T-helper 2 cell treated with Interferon-gamma antibody and Interleukin-4, amounts not matched to agents 100 ng/mL and 5 ng/mL, for 36 hours (primary cell): ENCODE measurements around the gene HOXA9. TPM values are rescaled to one million over a fixed set of nuclear protein-coding genes. Genes with fewer than 3 reads are reported as not detected.

Experiments
- intact Hi-C: fragments of 100-400 bp; cut with micrococcal nuclease; formaldehyde crosslinking; loops from one replicate; pipeline ENCODE4 v1.15.1; 2023
- total RNA-seq: library from RNA; stranded (reverse); gene quantifications from 2 replicates; pipeline ENCODE4 v1.2.3, GENCODE V29; 2022

HOXA9 gene
- total RNA-seq, 1 donor from 2014 or later: not detected

DNA sequence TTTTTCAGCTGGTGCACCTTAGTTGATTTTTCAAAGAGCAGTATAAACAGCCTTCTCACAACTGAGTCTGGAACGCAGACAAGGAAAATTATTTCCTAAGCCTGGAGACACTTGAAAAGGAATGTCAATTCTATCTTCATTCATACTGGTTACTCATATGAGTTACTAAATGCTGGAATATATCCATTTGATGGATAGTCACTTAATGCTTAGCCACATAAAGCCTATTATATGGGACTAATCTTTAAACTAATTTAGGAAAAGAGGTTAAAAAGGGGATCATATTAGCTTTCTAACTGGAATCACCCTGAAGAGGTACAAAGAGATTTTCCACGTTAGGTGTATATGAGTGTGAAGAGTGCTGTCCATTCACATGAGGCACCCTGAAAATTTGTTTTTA, 33.1 kb downstream of the HOXA9 start:
- intact Hi-C loops: no loop called here

DNA sequence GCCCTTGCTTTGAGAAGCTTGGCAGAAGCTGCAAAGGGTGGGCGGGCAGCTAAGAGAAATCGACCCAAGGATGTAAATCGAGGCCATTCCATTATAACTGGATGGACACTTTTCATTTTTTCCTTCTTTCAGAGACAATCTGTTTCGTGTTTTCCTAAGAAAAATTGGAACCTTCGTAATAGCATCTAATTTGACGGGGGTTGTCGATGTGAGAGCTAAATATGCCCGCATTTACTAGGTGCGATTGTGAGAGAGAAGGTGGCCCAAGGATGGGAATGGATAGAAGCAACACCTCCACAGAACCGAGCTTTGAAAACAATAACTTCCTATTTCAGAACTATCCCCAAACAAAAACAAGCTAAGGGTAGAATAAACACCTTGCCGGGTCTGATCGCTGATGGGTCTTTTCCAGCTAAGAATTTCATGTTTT, 33.9 kb downstream of the HOXA9 start:
- intact Hi-C loops: loop anchor here (1.0 kb wide), 1 partner anchor 35 kb away; no protein-coding TSS in a partner anchor

DNA sequence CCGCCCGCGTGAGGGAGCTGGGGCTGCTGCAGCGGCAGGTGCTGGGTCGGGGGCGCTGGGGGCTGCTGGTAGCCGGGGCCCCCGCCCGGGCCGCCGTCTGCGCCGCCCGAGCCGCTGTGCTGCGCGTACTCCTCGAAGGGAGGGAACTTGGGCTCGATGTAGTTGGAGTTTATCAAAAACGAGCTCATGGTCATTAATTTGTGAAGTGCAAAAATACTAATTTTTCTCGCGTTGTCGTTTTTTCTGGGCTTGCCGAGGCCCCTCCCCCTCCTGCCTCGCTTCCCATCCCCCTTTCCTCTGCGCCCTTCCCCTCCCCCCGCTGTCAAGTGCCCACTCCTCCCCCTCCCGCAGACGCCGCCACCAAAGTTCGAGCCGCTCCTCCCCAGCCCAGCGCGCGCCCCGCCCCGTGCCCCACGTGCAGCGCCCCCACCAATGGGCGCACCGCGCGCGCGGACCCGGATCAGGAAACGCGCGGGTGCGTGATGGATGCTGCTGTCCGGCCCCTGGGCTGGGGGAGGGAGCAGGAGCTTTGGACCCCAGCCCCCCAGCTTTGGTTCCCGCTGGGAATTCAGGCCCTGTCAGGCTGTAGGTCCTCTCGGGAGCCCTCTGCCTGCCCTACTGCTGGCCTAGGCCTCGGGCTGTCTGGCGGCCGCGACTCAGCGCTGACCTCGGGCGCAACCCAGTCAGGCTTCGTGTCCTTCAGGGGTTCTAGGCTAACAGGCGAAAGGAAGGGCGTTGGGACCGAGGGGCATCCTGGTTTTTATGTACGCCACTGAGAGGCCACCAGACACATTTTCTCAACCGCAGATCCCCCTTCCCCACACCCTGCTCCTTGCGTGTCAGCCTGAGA, 34.6 kb downstream of the HOXA9 start, which contains the start of gene HOXA4:
HOXA4 (minus strand) TSS at position 218 of the 850 bp plus-strand sequence; CDS start at position 194, 24 bp downstream.
- intact Hi-C loops: loop anchor here (1.0 kb wide), 1 partner anchor 34 kb away; no protein-coding TSS in a partner anchor

DNA sequence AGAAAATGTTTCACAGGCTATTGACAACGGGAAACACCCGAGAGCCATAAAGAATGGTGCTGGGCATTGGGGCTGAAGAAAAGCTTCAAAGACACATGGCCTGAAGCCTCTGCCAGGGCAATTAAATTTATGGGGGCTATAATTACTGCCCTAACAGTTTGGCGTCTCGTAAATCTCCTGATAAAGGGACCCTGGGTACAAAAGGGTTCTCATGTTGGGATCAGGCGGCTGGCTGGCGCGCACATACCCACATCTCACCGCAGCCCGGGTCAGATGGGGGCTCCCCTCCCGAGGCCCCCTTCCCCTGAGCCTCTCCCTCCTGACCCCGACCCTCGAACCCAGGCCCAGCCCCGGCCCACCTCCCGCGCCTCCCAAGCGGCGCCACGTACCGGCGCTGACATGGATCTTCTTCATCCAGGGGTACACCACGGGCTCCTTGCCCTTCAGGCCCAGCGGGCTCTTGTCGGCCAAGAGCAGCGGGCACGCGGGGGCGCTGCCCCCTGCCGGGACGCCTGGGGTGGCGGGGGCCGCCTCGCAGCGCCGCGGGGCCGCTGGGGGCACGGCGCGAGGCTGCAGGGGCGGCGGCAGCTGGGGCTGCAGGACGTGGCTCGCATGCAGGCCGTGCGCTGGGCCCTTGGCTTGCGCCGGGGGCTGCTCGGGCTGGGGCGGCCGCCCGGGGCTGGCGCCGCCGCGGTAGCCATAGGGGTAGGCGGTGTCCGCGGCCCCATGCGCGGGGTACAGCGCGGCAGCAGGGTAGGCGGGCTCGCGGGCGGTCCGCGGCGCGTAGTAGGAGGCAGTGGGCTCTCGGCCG, 35.4 kb downstream of the HOXA9 start:
- intact Hi-C loops: no loop called here

DNA sequence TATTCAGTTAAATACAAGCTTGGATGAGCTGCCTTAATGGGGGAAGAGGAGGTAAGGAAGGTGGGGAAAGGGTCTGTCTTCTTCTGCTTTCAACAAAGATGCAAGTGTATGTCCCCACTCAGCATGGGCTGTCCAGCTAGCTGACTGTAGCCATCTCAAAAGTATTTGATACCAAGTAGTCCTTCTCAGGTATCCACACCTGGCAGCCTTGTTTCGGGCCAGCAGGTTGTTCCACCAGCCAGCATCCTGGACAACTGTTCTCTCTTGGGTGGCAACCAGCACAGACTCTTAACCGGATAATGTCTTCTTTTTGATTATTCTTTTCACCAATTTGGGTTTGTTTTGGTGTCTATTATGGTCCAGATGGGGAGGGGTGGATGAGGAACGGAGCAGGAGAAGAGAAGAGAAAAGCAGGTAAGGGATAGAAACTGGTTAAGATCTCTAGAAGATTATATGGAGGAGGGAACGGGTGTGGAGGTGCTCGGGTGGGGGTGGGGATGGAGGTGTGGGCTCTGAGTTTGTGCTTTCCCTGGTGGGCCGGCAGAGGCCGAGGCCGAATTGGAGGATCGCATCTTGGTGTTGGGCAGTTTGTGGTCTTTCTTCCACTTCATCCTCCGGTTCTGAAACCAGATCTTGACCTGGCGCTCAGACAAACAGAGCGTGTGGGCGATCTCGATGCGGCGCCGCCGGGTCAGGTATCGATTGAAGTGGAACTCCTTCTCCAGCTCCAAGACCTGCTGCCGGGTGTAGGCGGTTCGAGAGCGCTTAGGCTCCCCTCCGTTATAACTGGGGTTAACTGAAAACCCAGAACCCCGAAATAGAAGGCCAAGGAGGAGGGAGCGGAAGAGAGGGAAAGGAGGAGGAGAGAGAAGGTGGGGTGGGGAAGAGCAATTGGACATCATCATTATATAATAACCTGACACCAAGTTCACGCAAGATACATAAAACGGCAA, 36.3 kb downstream of the HOXA9 start:
- intact Hi-C loops: no loop called here

DNA sequence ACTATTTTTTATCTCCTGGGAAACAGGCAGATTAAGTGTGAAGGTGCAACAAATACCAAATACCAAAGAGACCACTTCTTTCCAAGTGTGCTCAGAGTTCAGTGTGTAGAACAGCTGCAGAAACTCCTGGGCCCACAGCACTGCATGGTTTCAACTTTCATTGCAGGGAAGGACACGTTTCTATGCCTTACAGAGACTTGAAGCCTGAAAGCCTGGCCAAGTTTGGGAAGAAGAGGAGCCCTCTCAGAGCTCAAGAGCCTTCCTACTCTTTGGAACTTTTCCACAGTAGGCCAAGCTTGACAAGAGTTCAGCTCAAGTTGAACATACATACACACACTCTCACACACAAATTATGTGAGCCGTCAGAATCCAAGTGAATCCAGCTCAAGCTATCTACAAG, 37.3 kb downstream of the HOXA9 start:
- intact Hi-C loops: no loop called here

DNA sequence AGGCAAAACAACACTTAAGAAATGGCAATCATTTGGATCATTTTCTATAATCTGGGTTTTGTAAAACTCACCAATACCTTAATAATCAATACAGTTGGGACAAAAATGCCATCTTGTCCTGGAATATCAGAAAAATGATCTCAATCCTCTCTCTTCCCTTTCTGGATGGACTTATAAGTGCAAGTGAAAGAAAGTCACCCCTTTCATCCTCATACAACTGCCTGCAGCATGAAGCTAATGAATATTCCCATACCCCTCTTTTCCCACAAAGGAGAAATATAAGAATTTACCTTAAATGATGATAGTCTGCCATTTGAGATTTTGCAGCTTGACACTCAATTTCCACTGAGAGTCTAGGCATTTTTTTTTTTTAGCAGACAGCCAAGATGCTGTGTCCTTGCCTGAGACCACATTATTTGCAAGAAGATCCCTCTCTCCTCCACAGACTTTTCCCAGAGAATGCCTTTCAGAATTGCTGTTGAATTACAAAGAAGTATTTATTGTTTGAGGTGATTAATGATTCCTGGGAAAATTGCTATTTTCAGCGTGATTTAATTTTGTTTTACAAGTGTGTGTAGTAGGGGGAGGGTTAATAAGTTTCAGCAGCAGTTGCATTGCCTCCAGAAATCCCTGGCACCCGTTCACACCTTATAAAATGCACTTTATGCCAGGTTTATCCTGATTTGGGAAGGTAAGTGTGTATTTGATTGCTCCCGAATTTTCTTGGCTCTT, 38.6 kb downstream of the HOXA9 start:
- intact Hi-C loops: no loop called here

DNA sequence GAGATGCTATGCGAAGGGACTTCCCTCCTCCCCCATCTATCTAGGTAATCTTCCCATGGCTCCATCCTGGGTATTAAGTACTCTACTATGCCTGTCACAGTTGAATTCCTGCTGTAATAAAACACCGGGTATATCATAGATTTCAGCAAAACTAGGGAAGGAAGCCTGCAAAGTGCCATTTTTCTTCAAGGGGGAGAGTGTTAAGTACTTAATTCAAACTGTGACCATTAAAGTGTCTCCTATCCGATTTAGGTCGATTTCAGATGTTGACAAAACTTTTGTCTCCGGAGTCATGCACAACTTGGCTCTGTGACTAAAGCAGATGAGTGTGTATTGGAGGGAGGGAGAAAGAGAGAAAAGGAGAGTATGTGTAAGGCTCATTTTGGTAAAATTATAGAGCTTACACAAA, 39.3 kb downstream of the HOXA9 start:
- intact Hi-C loops: no loop called here

DNA sequence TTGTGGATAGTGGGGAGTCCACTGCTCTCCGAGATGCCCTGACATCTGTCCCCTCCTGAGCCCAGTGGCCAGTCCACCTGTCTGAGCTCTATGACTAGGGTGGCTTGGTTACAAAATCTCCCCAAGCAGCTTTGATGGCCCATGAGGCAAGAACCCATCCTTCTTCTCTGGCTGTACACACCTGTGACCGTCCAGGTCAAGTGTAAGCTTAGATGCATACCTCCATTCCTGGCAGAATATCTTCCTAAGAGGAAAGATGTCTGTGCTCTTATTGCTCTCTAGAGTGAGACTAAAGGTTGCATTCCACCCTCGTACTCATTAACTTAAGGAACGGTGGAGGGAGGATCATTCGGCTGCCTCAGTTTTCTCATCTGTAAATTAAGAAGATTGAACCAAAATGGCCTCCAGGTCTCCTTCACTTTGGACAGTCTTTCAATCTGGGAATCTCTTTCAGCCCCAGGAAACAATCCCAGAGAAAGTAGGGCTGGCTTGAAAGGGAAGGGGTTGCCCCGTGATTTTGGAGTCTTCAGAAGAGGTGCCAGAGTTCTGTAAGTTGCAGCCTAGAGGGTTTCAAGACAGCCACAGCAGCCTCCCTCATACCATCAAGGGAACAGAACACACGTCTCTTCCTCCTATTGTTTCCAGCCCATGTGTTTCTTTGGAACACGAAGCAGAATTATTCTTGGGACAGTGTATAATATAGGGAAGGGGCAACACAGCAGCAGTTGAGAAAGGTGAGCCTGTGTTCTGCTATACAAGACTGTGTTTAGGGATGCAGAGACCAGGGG, 40.2 kb downstream of the HOXA9 start:
- intact Hi-C loops: no loop called here

DNA sequence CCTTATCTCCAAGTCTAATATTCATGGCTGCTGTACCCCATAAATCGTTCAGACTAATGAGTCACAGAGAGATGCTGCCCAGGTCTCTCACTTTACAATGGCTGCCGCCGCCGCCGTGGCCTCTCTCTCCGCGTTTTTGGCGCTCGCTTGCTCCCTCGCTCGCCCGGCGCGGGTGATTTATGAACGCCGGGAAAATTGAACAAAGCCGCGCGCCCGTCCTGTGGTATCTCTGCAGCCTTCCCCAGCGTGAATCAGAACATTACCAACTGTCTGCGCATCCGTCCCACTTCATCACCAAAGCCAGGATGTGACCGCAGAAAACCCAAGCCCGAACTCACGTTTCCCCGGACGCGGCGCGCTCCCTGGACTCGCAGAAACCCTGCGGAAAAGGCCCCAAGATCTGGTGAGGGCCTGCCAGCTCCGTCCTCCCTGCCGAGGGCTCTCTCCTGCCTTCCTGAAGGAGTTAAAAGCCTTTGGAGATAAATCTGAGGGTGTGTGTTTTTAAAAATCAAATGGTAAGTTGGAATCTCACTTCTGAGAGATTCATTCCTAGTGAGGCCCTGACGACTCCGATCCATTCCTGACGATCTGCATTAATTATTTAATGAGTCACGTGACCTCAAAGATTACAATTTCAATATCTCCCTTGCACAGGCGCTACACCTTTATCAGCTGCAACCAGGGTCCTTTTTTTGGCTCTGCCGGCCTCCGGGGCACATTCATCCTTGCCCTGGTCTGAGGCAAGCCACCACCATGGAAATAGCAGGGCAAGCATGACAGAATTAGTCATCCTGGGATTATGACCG, 41.0 kb downstream of the HOXA9 start:
- intact Hi-C loops: no loop called here

DNA sequence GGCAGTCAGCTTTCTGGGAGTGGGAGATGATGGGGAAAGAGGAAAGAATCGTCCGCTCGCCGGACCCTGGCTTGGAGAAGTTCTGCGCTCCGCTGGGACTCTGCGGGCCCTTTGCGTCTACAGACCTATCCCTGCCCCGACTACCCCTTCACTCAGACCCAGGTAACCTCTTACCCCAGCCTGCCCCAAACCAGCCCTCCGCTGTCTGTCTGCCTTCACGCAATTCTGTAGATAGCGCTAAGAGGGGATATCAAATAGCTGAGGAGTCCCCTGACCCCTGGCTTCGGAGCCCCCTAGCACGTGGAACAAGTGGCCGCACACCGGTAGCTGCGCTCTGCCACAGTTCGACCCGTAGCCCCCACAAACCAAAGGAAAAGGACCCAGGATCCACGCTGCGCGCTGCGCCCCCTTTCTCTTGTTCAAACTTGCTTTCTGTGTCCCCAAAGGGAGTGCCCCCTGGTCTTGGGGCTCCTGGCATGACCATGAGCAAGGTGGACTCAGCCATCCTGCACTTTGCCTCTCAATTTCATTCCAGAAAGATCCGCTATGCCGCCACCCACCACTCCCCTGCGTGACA, 41.8 kb downstream of the HOXA9 start:
- intact Hi-C loops: no loop called here

DNA sequence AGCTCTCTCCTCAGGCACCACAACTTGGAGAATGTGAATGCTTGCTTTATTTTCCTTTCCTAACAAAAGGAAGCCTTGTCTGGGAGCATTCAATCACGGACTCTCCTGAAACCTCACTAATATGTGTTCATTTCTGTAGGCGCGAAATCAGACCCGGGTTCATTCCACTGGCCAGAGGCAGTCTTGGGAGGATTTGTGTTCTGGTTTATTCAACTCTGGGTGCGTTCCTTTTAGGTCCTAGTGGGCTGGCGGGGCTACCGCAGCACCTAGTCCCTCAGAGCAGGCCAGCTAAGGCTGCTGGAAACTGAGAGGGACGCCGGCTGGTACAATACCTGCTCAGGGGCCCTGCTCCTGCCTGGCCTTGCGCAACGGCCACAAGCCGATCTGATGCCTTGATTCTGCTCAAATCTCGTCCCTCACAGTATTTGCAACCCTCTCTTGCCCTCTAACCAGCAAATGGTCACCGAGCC, 42.3 kb downstream of the HOXA9 start:
- intact Hi-C loops: no loop called here

DNA sequence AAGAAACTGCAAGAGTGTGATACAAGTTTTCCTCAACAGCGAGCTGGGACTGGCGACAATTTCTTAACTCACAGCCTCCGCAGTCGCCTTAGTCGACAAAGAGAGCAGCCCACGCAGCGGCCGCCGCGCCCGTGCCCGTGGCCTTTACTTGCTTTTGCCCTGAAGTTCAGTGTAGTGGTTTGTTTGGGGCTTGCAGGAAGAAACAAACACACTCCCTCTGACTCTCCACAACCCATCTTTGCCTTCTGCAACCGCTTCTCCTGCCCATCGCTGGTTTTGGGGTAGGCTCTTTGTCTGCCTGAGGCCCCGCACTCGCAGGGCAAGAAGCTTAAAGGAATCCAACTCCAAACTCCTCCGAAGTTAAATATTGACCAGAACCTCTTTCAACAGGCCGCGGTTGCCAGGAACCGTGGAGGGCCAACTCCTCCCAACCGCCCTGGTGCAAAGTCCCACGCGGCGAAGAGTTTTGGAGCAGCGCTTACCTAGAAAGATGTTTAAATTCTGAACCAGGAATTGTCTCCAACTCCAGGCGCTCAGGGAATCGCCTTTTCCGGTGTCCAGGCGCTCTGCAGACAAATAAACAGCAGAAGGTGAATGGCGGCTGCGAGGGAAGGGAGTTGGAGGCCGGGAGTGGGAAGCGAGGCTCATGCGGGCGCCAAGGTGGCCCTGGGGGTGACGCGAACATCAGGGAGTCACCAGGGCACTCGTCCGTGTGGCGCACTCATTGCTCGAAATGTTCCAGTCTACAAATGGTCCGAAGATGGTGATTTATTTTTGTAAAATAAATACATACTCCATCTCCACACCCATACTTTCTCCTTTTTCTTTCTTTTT, 43.0 kb downstream of the HOXA9 start:
- intact Hi-C loops: no loop called here

DNA sequence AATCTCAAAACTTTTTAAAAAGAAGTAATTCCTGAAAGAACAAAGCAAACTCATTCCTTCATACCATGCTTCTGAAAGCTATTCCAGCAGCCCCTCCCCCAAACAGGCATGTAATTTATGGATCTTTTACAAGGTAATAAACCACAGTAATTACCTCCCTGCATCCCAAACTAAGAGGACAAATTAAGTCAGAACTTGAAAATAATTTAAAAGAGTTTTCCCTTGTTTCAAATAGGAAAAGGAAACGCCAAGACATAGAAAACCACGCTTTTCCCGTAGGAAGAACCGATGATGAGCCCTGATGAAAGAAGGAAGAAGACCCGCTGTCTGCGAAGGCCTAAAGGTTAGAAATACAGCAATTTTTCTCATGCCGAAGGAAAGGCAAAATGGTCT, 43.7 kb downstream of the HOXA9 start:
- intact Hi-C loops: no loop called here

DNA sequence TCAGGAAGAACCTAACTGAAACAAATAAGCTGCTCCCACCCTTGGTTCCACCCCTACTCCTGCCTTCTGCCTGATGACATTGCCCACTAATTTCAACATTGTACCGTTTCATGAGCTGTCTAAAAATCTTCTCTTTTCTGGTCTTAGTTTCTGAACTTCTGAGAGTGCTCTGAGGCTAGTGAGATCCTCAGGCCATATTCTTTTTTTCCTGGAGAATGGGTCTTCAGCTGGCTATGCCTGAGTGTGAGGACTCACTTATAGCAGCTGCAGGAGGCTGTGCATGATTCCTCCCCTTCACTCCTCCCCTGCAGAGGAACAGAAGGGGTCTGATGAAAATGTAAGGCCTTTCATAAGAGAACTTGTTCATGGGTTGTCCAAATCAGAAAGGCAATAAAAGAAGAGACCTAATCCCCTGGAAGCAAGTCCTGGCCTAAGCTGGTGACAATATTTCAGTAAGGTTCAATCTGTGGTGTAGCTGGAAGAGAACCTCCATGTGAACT, 45.9 kb downstream of the HOXA9 start:
- intact Hi-C loops: no loop called here

DNA sequence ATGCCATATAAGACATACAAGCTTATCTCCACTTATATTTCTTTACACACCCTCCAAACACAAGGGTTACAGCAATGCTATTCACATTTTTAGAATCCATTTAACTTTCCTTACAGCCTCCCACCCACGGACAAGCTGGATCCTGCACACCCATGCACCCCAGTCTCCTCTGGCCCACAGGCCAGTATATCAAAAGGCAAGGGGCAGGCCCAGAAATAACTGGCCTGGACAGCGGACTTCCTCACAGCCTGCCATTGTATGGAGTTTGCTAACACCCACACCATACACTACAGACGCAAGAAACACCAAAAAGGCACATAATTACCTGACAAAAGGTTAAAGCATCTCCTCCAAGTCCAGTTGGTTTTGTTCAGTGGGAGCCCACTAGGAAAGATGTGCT, 46.8 kb downstream of the HOXA9 start:
- intact Hi-C loops: no loop called here

DNA sequence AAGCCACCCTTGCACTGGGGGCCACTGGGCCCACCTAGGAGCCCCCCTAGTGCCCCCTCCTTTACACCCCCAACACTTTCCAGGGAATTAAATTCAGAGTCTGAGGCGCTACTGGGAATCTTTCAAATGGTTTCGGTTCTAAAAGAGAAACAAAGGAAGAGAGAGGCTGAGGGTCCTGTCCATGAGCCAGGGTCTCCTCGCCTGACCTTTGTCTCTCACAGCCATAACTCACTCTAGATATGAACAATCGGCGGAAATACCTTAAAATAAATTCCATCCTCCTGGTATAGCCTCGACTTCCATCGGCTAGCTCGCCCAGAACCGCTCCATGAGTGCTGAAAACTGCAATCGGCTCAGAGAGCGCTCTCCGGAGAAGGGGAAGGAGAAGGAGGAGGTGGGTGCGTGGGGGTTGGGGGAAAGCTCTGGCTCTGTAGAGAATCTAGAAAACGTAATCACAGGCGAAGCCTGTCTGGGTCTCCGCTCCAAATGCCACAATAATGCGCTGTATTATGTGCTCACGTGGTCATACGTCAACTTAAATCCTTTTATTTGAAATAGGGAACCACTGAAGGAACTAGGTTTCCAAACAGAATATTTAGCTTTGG, 47.3 kb downstream of the HOXA9 start:
- intact Hi-C loops: no loop called here
